ENCODE data around the gene ZNF615. TPM values are rescaled to one million over a fixed set of nuclear protein-coding genes. Genes with fewer than 3 reads are reported as not detected.
A peak's percentile ranks its signal among the peaks of the same experiment; 100 is the strongest.

The ZNF615 gene
- polyA plus RNA-seq, 3 donors = 1.8 to 2.4 (median 2.2) TPM

- no peak overlapping the region for H3K4me3 Mint-ChIP-seq
- peaks cover 42 to 94% (median 87%) of the 10 kb centered on the region in 7 donors for H3K9me3 Mint-ChIP-seq
- H3K36me3 Mint-ChIP-seq = peaks cover 55 to 75% of the 10 kb centered on the region in 2 donors
- peak overlapping the region in 1 of 3 experiments; percentile 33 for H3K4me3 ChIP-seq (replicated peaks in 1 of 3; ENCODE audit: low read depth in 2 of 3, low read length in 3 of 3)
- peaks cover 8 to 95% of the 10 kb centered on the region in 2 donors for H3K36me3 ChIP-seq (replicated peaks in 1 of 2; ENCODE audit: control insufficient read depth in 1 of 2, insufficient read depth in 2 of 2, low read length in 2 of 2)
- no peak overlapping the region for H3K9ac ChIP-seq (ENCODE audit: insufficient read depth, low read length, poor library complexity, severe bottlenecking)
- no CpG with 5 or more reads among the region's 6 CpGs for WGBS (ENCODE audit: insufficient coverage)
- DNase-seq = no peak
- peaks cover 69 to 99% of the 10 kb centered on the region in 2 donors for H3K9me3 ChIP-seq (replicated peaks in 1 of 2; ENCODE audit: control insufficient read depth in 1 of 2, insufficient read depth in 1 of 2, low read length in 2 of 2)
- H4K20me1 ChIP-seq (ENCODE audit: insufficient read depth, low read length) = no peaks in the 10 kb centered on the region
- no peak for TF ChIP-seq CTCF (IDR thresholded peaks at IDR 0.05)
- no peak overlapping the region for H3K27ac Mint-ChIP-seq
- no peak overlapping the region for H2AFZ ChIP-seq (ENCODE audit: insufficient read depth, low read depth, low read length, poor library complexity, severe bottlenecking)
- H3K27me3 ChIP-seq (ENCODE audit: control insufficient read depth in 2 of 2, insufficient read depth in 2 of 2, low read length in 2 of 2) = no peaks in the 10 kb centered on the region
- H3K27ac ChIP-seq (ENCODE audit: low read depth in 1 of 2, low read length in 2 of 2) = no peak overlapping the region
- peaks cover 98% of the 10 kb centered on the region for H3K79me2 ChIP-seq (ENCODE audit: insufficient read depth, low read length)
- H3K4me2 ChIP-seq (replicated peaks; ENCODE audit: extremely low read depth, low read length, poor library complexity, severe bottlenecking) = no peak overlapping the region
- peaks cover 0 to 3% (median 0%) of the 10 kb centered on the region in 3 donors for H3K27me3 Mint-ChIP-seq (ENCODE audit: low read depth in 3 of 3)
- H3K4me1 Mint-ChIP-seq = peaks cover 4% of the 10 kb centered on the region
- peaks cover under 1 to 11% of the 10 kb centered on the region in 2 donors for H3K4me1 ChIP-seq (ENCODE audit: control insufficient read depth in 1 of 2, insufficient read depth in 2 of 2, low read length in 2 of 2)
- intact Hi-C loops (cut with micrococcal nuclease) = no loop called here
These were observed 27.8 kb downstream of the ZNF615 start for GRCh38 chr19:51980116-51980736.

- Histone ChIP-seq H3K27me3 (ENCODE audit: control insufficient read depth in 2 of 2, insufficient read depth in 2 of 2, low read length in 2 of 2) (no peaks in the 10 kb centered on the region), H3K9me3 (replicated peaks in 1 of 2; ENCODE audit: control insufficient read depth in 1 of 2, insufficient read depth in 1 of 2, low read length in 2 of 2) (peaks cover 77 to 99% of the 10 kb centered on the region in 2 donors), H3K36me3 (replicated peaks in 1 of 2; ENCODE audit: control insufficient read depth in 1 of 2, insufficient read depth in 2 of 2, low read length in 2 of 2) (peaks cover 18 to 100% of the 10 kb centered on the region in 2 donors), H3K4me2 (replicated peaks; ENCODE audit: extremely low read depth, low read length, poor library complexity, severe bottlenecking) (no peak overlapping the region), H3K27ac (ENCODE audit: low read depth in 1 of 2, low read length in 2 of 2) (no peak overlapping the region), H4K20me1 (ENCODE audit: insufficient read depth, low read length) (no peaks in the 10 kb centered on the region), H3K9ac (ENCODE audit: insufficient read depth, low read length, poor library complexity, severe bottlenecking) (no peak overlapping the region), H3K4me1 (ENCODE audit: control insufficient read depth in 1 of 2, insufficient read depth in 2 of 2, low read length in 2 of 2) (peaks cover 0 to 10% of the 10 kb centered on the region in 2 donors), H3K4me3 (replicated peaks in 1 of 3; ENCODE audit: low read depth in 2 of 3, low read length in 3 of 3) (peak overlapping the region in 1 of 3 experiments; percentile 33), H2AFZ (ENCODE audit: insufficient read depth, low read depth, low read length, poor library complexity, severe bottlenecking) (no peak overlapping the region), H3K79me2 (ENCODE audit: insufficient read depth, low read length) (peaks cover 93% of the 10 kb centered on the region)
- no peak for DNase-seq
- H3K4me1 Mint-ChIP-seq = peaks cover 4% of the 10 kb centered on the region
- H3K27me3 Mint-ChIP-seq (ENCODE audit: low read depth in 3 of 3) = peaks cover 0 to 3% (median 0%) of the 10 kb centered on the region in 3 donors
- H3K27ac Mint-ChIP-seq = no peak overlapping the region
- peaks cover 62 to 85% of the 10 kb centered on the region in 2 donors for H3K36me3 Mint-ChIP-seq
- H3K9me3 Mint-ChIP-seq = peaks cover 48 to 96% (median 92%) of the 10 kb centered on the region in 7 donors
- no peak overlapping the region for H3K4me3 Mint-ChIP-seq
- intact Hi-C loops (cut with micrococcal nuclease) = no loop called here
- WGBS (ENCODE audit: insufficient coverage) = 89% methylated on average over 3 of the region's 4 CpGs
- TF ChIP-seq CTCF (IDR thresholded peaks at IDR 0.05) = no peak
These were observed 29.1 kb downstream of the ZNF615 start for GRCh38 chr19:51978882-51979281.

Data from CD14-positive monocyte (primary cell).